CD4-positive, alpha-beta T cell treated with Interleukin-15 for 4 hours (primary cell): ENCODE data around the gene TMEM186.
A peak's percentile ranks its signal among the peaks of the same experiment; 100 is the strongest.
"Not testable (repeated sequence)": the region's sequence is repeated elsewhere in the genome, so short reads cannot be mapped to it uniquely, and the experiment has no call there.

Experiments used
- DNase-seq: peaks from one replicate; pipeline ENCODE4 v3.0.0-alpha.2; 2020; ENCODE audit warnings: low spot score

Gene TMEM186

GRCh38 chr16:8797364-8798173 lies at the start of gene TMEM186, which contains the start of gene PMM2:
Gene TMEM186 (minus strand): TSS chr16:8797639. CDS start chr16:8797614, 25 bp downstream.
Gene PMM2 (plus strand): TSS chr16:8797839. CDS start chr16:8797883, 44 bp downstream.
- peak; percentile 94 for DNase-seq

- no peak for DNase-seq
Observed at GRCh38 chr16:8847145-8847544, 49.7 kb upstream of the TMEM186 start.

- no peak for DNase-seq
Observed at GRCh38 chr16:8846401-8846932, 49.0 kb upstream of the TMEM186 start.

GRCh38 chr16:8845699-8846298 lies 48.4 kb upstream of the TMEM186 start:
- DNase-seq, result no peak

GRCh38 chr16:8843296-8843695 lies 45.9 kb upstream of the TMEM186 start:
- DNase-seq, result not testable (repeated sequence)

GRCh38 chr16:8842016-8842415 lies 44.6 kb upstream of the TMEM186 start:
- not testable (repeated sequence) for DNase-seq

GRCh38 chr16:8837594-8837993 lies 40.2 kb upstream of the TMEM186 start:
- not testable (repeated sequence) for DNase-seq

GRCh38 chr16:8836797-8837196 lies 39.4 kb upstream of the TMEM186 start:
- not testable (repeated sequence) for DNase-seq

- no peak for DNase-seq
Observed at GRCh38 chr16:8832717-8833105, 35.3 kb upstream of the TMEM186 start.

- DNase-seq, result no peak
Observed at GRCh38 chr16:8831871-8832716, 34.7 kb upstream of the TMEM186 start.

- DNase-seq, result no peak
Observed at GRCh38 chr16:8831450-8831849, 34.0 kb upstream of the TMEM186 start.

GRCh38 chr16:8828541-8829165 lies 31.2 kb upstream of the TMEM186 start:
- no peak for DNase-seq

- no peak for DNase-seq
Observed at GRCh38 chr16:8826278-8826879, 28.9 kb upstream of the TMEM186 start.

GRCh38 chr16:8822403-8822802 lies 25.0 kb upstream of the TMEM186 start:
- DNase-seq, result no peak

- no peak for DNase-seq
Observed at GRCh38 chr16:8819411-8820034, 22.1 kb upstream of the TMEM186 start.

GRCh38 chr16:8818504-8819270 lies 21.2 kb upstream of the TMEM186 start:
- DNase-seq, result no peak

- no peak for DNase-seq
Observed at GRCh38 chr16:8816967-8817655, 19.7 kb upstream of the TMEM186 start.

- DNase-seq, result no peak
Observed at GRCh38 chr16:8814095-8814806, 16.8 kb upstream of the TMEM186 start.
